ENCODE results near the gene PDE4B.

Gene PDE4B

GRCh38 chr1:66154394-66154793, 361.7 kb downstream of the PDE4B start:
- H3K4me1 ChIP-seq = no peaks in the 10 kb centered on the region
- no peaks in the 10 kb centered on the region for H3K36me3 ChIP-seq (ENCODE audit: control insufficient read depth, insufficient read depth, low read length)
- H3K4me3 ChIP-seq (ENCODE audit: low read depth, low read length) = no peak overlapping the region
- H3K27ac ChIP-seq = no peak overlapping the region
- no peak overlapping the region for H2AFZ ChIP-seq
- H3K9me3 ChIP-seq (ENCODE audit: control insufficient read depth, low read length) = no peaks in the 10 kb centered on the region
- H3K79me2 ChIP-seq = no peaks in the 10 kb centered on the region
- H3K27me3 ChIP-seq (ENCODE audit: control insufficient read depth, insufficient read depth, low read length) = no peaks in the 10 kb centered on the region
- H3K4me2 ChIP-seq (ENCODE audit: low read length) = no peak overlapping the region
- H3K9ac ChIP-seq = no peak overlapping the region
- no peak for TF ChIP-seq CTCF (IDR thresholded peaks at IDR 0.05)

GRCh38 chr1:66156144-66156543, 363.4 kb downstream of the PDE4B start:
- Histone ChIP-seq H3K4me1 (no peaks in the 10 kb centered on the region), H3K36me3 (ENCODE audit: control insufficient read depth, insufficient read depth, low read length) (no peaks in the 10 kb centered on the region), H3K27me3 (ENCODE audit: control insufficient read depth, insufficient read depth, low read length) (no peaks in the 10 kb centered on the region), H3K4me2 (ENCODE audit: low read length) (no peak overlapping the region), H3K4me3 (ENCODE audit: low read depth, low read length) (no peak overlapping the region), H3K9me3 (ENCODE audit: control insufficient read depth, low read length) (no peaks in the 10 kb centered on the region), H3K27ac (no peak overlapping the region), H3K9ac (no peak overlapping the region), H2AFZ (no peak overlapping the region), H3K79me2 (no peaks in the 10 kb centered on the region)
- TF ChIP-seq CTCF (IDR thresholded peaks at IDR 0.05) = no peak

DNA sequence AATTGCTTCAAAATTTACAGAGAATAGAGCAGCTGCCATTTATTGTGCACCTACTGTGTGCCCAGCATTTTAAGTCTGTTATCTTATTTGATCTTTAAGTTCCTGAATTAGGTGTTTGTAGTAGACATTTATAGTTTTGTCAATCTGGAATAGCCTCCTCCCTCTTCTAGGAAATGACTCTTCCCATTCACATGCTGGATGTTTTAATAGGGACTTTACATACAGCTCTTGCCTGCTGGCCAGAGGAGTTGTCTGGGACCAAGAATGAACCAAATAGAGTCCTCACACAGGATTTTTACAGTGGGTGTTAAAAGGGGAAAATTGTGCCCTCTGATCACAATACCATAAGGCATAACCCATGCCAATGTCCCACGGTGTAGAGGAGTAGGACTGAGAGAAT, 367.1 kb downstream of the PDE4B start:
- H3K27ac ChIP-seq = no peak overlapping the region
- H3K4me1 ChIP-seq = no peaks in the 10 kb centered on the region
- no peak for TF ChIP-seq CTCF (IDR thresholded peaks at IDR 0.05)
- no peak overlapping the region for H3K4me2 ChIP-seq (ENCODE audit: low read length)
- H2AFZ ChIP-seq = no peak overlapping the region
- no peaks in the 10 kb centered on the region for H3K27me3 ChIP-seq (ENCODE audit: control insufficient read depth, insufficient read depth, low read length)
- no peaks in the 10 kb centered on the region for H3K36me3 ChIP-seq (ENCODE audit: control insufficient read depth, insufficient read depth, low read length)
- H3K79me2 ChIP-seq = no peaks in the 10 kb centered on the region
- no peak overlapping the region for H3K4me3 ChIP-seq (ENCODE audit: low read depth, low read length)
- no peak overlapping the region for H3K9ac ChIP-seq
- no peaks in the 10 kb centered on the region for H3K9me3 ChIP-seq (ENCODE audit: control insufficient read depth, low read length)

DNA sequence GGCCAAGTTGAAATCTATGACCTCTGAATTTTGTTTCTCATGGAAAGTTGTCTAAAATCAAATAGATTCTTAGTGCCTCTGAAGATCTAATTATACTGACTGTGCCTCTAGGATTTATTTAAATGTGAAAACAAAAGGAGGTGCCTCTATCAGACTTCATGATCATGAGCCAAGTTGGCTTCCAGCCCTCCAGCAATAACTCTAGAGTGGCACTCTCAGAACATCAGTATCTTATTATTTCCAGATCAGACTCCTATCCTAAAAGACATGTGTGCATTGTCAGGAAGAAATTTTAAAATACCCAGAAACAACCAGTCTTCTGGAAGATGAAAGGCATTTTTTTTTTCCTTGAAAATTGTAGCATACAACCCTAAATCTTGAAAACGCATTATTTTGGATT, 368.0 kb downstream of the PDE4B start:
- H2AFZ ChIP-seq = no peak overlapping the region
- H3K4me3 ChIP-seq (ENCODE audit: low read depth, low read length) = no peak overlapping the region
- H3K79me2 ChIP-seq = no peaks in the 10 kb centered on the region
- no peak overlapping the region for H3K4me2 ChIP-seq (ENCODE audit: low read length)
- no peaks in the 10 kb centered on the region for H3K4me1 ChIP-seq
- no peaks in the 10 kb centered on the region for H3K36me3 ChIP-seq (ENCODE audit: control insufficient read depth, insufficient read depth, low read length)
- no peaks in the 10 kb centered on the region for H3K27me3 ChIP-seq (ENCODE audit: control insufficient read depth, insufficient read depth, low read length)
- no peak overlapping the region for H3K9ac ChIP-seq
- H3K9me3 ChIP-seq (ENCODE audit: control insufficient read depth, low read length) = no peaks in the 10 kb centered on the region
- no peak for TF ChIP-seq CTCF (IDR thresholded peaks at IDR 0.05)
- H3K27ac ChIP-seq = no peak overlapping the region

GRCh38 chr1:66166753-66167152, 374.1 kb downstream of the PDE4B start:
- H3K27ac ChIP-seq = no peak overlapping the region
- no peaks in the 10 kb centered on the region for H3K36me3 ChIP-seq (ENCODE audit: control insufficient read depth, insufficient read depth, low read length)
- H3K9ac ChIP-seq = no peak overlapping the region
- no peaks in the 10 kb centered on the region for H3K9me3 ChIP-seq (ENCODE audit: control insufficient read depth, low read length)
- no peaks in the 10 kb centered on the region for H3K27me3 ChIP-seq (ENCODE audit: control insufficient read depth, insufficient read depth, low read length)
- H3K79me2 ChIP-seq = no peaks in the 10 kb centered on the region
- no peak overlapping the region for H3K4me3 ChIP-seq (ENCODE audit: low read depth, low read length)
- H2AFZ ChIP-seq = no peak overlapping the region
- TF ChIP-seq CTCF (IDR thresholded peaks at IDR 0.05) = no peak
- no peaks in the 10 kb centered on the region for H3K4me1 ChIP-seq
- H3K4me2 ChIP-seq (ENCODE audit: low read length) = no peak overlapping the region

Measured in parathyroid adenoma (tissue), 2 donors.